G401.6 (cell line): ENCODE data around the gene CGA.

Experiments
- FAIRE-seq: peaks from 2 replicates; lab custom pipeline; 2012; peaks lifted over from hg19 to GRCh38; lab: Jason Lieb, UNC

Gene CGA

DNA sequence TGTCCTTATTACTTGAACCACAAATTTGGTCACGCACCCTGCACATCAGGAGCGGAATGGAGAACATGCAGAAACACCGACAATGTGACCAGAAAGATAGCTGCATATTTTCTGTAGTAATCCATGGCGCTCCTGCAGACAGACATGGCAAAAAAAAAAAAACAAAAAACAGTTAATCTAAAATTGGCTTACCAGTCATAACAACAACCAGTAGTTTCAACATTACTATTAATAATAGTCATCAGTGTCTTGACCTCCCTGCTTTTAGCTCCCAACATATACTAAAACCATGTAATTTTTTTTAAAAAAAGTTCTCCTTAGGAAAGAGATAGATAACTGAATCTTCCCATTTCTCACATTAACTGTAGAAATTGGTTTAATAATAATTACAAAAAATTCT, 6.8 kb downstream of the CGA start:
- no peak for FAIRE-seq

- no peak for FAIRE-seq
Measured at GRCh38 chr6:87082160-87082721, 12.7 kb downstream of the CGA start.

DNA sequence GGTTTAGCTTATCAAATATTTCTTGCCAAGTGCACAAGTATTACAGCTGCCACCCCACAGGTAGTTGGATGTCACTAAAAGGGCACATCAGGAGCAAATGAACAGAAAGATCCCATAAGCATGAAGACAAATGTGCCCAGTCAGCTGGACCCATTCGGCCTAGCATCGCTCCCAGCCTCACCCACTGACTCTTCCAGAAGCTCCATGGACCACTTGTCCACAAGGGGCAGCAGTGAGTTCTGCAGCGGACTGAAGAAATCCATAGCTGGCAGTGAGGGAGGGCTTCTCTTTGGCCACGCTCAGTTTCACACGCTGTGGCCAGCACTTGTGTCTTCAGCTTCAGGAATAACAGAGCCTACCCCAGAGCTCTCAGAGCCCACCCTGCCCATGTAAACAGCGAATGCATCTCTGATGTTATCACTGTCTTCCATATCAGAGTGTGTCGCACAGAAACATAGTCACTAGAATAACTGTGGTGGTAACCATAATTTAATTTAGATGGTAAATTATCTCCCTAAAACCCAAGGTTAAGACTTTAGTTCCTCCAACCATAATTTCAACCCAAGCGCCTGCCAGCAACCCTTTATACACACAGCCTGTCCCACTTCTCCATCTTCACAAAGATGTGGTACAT, 15.8 kb downstream of the CGA start:
- FAIRE-seq = peak; percentile 56

GRCh38 chr6:87075168-87075567, 19.7 kb downstream of the CGA start:
- FAIRE-seq = no peak

DNA sequence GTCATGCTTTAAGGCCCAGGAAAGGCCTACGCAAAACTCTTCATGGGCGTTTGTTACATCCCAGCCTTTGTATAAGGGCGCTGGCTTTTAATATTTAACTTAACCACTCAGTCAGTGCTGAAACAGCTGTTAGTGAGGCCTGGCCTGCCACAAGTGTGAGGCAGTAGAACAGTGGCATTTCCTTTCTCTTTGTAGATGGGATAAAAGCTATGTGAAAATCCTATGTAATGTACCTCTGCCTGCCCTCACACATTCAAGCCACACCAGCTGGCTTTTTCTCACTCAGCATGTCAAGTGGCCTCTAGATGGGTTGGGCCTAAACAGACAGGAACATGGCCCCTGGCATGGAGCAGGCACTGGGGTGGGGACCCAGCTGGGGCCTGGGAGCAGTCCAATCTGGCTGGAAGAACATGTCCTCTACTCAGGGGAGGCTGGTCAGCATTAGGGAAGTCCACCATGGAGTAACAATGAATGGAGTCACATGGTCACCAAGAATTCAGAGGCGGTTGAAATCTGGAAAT, 20.7 kb downstream of the CGA start:
- FAIRE-seq = no peak

- no peak for FAIRE-seq
Measured at GRCh38 chr6:87071683-87072082, 23.2 kb downstream of the CGA start.

DNA sequence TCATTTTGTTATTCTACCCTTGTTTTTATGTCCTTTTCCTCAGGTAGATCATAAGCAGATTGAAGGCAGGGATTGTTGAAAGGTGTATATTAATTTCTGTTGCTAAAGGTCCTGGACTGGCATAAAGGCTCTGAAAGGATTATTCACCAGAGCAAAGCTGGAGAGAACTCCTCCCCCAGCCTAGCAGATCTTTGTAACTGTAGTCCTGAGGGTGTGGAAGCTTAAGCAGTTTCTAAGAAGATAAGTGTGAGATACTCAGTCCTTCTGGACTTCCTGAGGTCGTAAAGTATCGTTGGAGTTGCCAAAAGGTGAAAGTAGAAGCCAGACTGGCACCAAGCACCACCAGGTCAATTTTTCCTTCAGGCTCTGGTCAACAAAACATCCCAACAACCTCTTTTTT, 24.2 kb downstream of the CGA start:
- FAIRE-seq = no peak

- FAIRE-seq = no peak
Measured at GRCh38 chr6:87068795-87069194, 26.1 kb downstream of the CGA start.

GRCh38 chr6:87066449-87067333, 28.2 kb downstream of the CGA start:
- FAIRE-seq = peak; percentile 90

- FAIRE-seq = no peak
Measured at GRCh38 chr6:87065117-87065516, 29.8 kb downstream of the CGA start.

- FAIRE-seq = no peak
Measured at GRCh38 chr6:87059943-87060342, 35.0 kb downstream of the CGA start.

GRCh38 chr6:87054143-87054833, 40.6 kb downstream of the CGA start:
- FAIRE-seq = no peak

DNA sequence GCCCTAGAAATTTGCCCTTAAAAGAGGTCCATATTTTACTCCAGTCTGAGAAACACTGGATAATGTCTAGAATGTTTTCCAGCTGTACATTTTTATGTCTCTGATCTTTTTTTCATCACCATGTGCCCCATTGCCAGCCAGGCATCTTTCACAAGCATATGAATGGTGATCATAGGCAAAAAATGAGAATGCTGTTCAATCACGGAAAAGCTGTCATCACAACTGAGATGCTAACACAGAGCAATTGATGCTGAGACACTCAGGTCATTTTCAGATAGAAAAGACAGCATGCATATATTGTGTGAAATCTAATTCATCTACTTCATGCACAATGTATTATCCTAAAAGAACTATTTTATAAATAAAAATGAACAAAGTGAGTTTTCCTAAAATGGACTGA, 41.6 kb downstream of the CGA start:
- FAIRE-seq = no peak

DNA sequence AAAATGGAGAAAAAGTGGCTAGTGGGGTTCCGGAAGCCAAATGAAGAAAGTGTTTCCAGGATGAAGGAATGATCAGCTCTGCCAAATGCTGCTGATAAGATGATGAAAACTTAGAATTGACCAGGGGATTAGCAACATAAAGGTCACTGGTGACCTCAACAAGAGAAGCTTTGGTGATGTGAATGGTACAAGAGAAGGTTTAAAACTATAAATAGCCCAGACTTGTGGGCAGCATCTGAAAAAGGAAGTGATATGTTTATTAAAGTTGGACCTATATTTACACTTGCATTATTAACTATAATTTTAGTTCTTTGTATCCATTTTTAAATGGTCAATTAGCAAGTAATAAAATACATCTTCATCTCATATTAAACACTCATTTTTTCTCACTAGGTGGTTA, 45.1 kb downstream of the CGA start:
- FAIRE-seq = no peak

GRCh38 chr6:87045521-87046075, 49.3 kb downstream of the CGA start:
- FAIRE-seq = no peak

DNA sequence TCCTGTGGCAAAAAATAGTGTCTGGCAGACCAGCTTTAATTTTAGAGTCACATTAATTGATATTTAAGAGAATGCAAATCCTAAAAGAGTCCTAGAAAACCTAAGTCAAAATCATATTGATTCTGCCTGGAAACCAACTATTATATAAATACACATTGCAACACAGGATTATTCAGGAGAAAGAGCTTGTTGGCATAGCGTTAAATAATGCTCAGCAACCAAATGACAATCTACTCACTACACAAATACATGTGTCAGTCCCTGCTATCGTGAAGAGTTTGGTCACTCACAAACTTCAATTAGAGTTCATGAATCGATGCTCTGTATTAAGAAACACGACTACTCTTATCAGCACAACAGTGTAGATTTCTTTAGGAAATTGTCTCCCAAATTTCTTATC, 54.2 kb downstream of the CGA start:
- FAIRE-seq = no peak
